ENCODE results near the gene WDR1.

The WDR1 gene

DNA sequence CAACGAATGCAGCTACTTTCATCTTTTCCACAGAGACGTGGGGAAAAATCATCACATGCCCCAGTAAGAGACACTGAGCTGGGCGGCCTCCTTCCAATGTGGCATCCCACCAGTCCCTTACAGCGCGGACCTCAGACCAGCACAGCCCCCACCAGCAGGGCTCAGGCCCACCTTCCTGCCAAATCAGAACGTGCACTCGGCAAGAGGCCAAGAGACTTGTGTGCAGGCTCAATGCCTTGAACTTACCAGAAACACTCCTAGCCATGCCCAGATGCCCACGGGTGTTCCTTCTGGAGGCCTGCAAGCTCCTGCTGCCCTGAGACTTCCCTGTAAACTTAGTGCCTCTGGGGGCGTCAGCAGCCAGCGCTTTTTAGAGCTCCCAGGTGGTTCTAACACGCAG, 31.2 kb downstream of the WDR1 start:
- no peak for DNase-seq (ENCODE audit: low read depth)

DNA sequence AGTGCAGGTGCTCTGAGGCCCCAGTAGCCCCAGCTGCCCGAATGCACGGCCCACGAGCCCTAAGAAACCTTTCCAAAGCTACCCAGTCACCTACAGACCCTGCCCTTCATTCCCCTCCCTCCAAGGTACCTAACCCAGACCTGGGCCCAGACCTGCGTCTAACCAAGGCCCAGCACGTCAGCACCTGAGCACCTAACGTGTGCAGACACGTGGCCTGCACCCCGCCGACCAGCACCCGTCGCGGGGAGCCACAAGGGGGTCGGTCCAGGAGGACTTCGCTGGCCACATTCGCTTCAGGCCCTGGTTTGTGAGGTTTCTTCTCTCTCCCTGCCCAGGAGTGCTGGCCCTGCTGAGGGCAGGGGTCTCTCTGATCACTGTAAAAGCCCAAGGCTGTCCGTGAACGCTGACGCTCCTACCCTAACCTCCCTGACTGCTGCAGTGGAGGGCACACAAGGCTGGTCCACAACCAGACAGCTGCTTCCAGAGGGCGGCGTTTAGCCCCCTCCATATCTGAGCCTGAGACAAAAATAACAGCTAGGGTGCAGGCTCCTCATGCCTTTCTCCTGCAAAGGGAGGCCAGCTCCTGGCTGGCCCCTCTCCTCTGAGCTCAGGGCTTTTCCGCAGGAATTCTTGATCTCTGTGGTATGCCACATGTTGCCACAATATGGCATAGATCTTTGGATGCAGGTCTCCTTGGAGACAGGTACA, 31.8 kb downstream of the WDR1 start:
- DNase-seq (ENCODE audit: low read depth), result no peak

DNA sequence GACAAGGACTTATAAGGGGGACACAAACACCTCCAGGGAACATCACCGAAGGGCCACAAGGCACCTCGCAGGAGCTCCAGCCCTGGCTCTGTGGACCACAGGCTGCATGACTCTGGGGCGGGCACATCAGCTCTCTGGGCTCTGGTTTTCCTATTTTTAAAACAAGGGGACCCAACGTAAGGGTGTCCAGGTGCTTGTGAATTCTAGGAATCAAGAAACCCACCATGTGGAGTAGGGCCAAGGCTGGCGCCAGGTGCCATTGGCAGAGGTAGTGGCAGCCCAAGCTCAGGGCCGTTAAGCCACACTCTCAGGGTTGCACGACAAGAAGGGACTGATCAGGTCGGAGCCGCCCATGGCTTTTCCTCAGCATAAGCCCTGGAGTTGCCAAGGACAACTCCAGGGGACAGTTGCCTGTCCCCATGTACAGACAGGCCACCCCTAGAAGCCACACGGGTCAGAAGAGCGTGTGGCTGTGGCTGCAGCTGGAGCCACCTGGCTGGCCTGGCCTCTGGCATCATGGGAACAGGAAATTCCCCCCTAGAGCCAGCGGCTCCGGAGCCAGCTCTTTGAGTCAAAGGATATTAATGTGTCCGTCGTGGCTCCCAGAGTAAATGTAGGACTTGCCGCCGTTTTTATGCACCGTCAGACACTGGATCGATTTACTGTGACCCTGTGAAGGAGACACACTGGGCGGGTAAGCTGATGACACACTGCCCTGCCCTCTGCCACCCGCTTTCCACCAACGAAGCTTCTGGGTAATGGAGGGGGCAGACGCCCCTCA, 32.5 kb downstream of the WDR1 start:
- no peak for DNase-seq (ENCODE audit: low read depth)

DNA sequence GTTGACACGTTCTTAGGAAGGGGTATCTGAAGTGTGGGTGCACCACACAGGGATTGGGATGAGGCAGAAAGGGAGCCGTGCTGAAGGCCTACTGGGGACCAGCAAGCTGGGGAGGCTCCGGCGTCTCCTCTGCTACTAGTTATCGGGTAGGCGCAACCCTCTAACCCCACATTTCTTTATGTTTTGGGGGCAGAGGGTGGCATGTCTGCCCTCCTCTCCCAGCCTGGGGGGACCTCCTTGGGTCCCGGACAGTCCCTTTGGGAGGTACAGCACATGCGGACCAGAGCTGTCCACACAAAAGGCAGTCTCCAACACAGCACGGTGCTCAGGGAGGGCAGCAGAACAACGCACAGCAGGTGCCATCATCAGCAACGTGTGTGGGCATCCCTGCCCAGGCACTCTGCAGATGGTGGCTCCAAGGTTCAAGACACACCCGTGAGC, 33.2 kb downstream of the WDR1 start:
- no peak for DNase-seq (ENCODE audit: low read depth)

DNA sequence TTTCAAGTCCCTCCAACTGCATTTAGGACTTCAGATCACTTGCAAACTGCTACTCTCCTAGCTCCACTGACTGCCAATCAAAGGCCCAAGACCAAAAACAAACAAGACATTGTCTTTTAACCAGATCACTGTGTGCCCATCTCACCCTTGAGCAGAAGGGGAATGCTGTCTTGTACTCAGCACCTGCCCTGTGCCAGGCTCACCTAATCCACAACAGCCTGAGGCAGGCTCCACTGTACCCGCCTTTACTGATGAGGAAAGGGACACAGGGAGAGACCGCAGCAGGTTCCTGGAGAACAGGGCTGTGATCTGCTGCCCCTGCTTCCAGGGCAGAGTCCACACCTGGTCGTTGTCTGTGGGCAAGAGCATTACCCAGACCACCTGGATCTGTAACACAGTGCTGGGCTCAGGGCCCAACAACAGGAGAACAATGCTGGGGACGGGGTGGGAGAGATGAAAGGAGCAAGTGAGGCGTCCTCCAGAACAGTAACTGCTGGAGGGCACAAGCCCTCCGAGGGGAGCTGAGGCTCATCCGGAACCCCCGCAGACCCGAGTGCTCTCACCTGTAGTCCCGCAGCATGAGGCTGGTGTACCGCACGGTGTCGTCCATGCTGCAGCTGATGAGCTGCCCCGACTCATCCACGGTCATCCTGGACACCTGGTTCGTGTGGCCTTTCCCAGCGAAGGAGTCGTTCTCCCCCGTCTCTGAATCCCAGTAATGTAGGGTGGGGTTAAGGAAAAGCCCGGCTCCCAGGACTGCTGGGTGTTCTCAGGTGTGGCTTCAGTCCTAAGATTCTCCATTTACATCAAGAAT, 33.9 kb downstream of the WDR1 start:
- no peak for DNase-seq (ENCODE audit: low read depth)

DNA sequence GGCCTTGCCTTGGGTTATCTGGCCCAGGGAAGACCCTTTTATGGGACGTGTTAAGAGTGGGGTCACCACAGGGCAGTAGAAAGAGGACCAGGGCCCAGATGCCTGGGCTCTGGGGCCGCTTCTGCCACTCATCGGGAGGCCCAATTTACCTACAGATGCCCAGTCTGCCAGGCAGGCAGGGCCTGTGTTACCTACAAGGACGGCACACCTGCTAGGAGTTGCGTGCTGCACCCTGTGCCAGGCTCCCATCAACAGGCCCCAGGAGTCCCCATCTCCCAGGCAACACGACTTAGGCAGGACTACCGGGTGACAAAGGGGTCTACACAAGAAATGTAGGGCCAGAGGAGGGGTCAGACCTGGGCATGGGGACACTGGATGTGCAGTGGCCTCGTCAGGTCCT, 34.6 kb downstream of the WDR1 start:
- DNase-seq (ENCODE audit: low read depth), result no peak

DNA sequence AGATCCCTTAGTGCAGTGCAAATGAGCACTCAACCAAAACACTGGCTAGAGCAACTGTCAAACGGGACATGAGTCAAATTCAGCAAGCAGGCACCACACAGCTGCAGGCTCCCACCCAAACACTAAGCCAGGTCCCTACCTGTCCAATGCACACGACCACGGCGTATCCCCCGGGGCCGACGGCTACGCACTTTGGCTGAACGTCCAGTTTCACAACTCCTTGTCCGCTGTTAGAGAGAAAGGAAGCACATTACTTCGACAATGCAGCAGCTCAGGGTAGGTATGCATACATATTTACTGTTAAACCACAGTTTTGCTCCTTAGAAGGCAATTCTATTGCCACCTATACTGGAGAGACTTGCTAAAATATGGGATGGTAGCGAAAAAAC, 35.4 kb downstream of the WDR1 start:
- DNase-seq (ENCODE audit: low read depth), result no peak

DNA sequence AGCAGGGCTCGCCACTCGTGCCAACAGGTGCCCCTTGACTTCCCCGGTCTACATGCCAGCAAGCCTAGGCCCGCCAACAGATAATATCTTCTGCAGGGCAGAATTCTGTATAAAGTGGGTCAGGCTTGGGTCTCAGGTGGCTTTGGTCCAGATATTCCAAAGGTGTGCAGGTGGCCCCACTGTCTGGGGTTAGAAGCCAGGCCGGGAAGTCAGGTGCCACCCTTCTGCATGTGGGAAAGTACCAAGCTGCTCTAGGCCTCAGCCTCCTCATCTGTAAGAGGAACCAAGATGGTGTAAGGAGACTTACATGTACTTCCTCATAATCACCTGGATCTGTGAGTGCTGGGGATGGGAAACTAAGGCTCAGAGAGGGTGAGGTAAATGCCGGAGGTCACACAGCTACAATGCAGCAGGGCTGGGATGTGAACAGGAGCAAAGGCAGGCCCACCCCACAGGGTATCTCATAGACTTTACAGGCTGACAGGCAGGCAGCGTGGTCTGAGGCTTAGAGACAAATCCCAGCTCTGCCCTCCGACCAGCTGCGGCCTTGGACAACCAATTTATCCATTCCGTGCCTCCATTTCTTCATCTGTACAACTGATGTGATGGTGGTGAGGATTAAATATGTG, 35.9 kb downstream of the WDR1 start:
- no peak for DNase-seq (ENCODE audit: low read depth)

DNA sequence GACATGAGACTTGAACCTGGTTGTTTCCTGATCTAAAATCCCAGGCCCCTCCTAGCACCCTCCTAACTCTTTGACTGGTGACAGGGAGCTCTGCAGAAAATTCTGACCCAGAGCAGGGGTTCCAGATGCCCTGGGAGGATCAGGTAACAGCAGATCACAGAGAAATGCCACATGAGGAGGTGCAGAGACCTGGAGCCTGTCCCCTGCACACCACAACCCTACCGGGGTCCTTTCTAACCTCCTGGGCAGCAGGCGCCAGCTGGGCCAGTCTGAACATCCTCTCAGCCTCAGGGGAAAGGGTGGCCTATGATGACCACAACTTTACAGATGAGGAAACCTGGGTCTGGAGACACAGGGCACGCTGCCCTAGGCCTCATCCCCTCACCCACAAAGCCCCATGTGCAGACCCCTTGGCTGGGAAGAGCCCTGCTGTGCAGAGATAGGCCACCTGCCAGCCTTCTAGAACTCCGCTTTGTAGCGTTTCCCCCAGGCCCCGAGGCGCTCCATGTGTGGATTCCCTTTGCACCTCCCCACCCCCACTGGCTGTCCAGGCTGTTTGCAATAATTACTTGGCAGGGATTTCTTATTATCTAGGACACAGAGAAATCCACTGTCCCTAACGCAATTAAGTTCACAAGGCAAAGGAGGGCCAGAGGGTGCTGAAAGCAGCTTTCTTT, 36.5 kb downstream of the WDR1 start:
- no peak for DNase-seq (ENCODE audit: low read depth)

DNA sequence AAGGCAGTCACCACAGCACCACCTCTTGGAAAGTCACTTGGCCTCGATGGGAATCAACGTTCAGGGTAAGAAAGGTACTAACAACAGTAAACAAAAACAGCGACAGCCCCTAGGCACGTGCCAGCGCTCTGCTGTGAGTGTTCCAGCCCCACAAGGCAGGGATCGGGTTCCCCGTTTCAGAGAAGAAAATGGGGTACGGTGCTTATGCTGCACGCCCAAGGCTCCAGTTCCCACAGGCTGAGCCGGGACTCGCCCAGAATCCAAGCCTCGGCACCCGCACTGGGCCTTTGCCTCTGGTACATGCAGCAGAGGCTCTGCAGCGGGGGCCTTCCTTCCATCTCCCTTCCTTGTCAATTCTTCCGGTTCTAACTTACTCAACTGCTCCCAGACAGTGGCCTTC, 37.3 kb downstream of the WDR1 start:
- no peak for DNase-seq (ENCODE audit: low read depth)

DNA sequence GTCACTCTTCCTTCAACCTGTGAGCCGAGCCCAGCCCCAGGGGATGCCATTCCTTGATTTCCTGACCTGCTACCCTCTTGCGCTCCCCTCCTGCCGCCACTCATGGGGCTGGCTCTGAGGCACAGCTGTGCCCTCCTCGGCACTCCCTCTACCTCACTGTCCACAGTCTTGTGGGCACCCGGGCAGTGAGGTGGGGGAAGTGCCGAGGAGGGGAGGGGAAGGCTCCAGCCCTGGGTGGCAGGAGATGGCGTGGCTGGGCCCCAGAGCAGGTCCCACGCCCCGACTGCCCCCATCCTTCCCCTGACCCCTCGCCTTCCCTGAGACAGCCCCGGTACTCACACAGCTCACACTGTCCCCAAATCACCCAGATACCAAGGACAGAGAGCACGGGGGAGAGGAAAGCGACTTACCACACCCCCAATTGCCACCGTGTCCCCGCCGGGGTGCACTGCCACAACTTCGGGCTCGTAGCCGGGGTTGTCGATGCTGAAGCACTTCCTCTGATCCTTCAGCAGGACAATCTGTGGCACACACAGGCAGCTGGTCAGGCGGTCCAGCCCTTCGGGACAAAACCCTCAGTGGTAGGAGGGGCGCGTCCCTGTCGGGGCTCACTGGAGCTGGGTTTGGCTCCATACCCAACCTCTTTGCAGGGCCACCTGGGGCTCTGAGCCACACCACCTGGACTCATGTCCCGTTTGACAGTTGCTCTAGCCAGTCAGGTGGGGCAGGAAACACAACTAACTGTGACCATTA, 37.9 kb downstream of the WDR1 start:
- DNase-seq (ENCODE audit: low read depth), result no peak

DNA sequence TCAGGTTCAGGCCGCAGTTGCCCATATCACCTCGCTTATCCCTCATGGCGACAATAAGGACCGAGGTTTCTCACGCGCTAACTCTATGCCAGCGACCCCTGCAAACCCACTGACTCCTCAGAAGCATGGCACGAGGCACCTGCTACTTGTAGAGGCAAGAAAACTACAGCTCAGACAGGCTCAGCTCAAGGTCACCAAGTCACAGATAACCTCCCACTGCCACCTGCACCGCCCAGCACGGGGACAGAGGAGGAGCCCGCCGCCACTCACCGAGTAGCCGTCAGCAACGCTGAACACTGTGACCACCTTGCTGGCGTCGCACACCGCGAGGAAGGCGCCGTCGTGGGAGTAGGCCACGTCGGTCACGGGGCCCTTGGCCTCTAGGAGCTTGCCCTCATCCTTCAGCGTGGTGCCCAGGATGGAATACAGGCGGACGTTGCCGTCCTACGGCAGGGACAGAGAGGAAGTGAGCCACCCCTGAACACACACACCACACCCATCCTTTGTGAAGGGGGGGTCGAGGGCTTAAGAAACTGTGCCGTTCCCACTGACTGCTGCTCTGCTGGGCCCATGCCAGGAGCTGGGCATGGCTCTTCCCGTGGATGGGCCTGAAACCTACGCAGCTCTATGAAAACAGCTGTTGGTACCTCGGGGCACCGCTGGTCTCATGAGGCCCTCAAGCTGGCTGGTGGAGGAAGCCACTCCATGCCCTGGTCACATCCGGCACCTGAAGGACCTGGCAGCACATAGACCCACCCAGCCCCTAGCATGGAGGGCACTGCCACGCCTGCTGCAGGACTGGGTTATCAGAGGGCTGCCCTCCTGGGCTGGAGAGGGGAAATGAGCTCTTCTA, 38.9 kb downstream of the WDR1 start:
- DNase-seq (ENCODE audit: low read depth), result no peak

DNA sequence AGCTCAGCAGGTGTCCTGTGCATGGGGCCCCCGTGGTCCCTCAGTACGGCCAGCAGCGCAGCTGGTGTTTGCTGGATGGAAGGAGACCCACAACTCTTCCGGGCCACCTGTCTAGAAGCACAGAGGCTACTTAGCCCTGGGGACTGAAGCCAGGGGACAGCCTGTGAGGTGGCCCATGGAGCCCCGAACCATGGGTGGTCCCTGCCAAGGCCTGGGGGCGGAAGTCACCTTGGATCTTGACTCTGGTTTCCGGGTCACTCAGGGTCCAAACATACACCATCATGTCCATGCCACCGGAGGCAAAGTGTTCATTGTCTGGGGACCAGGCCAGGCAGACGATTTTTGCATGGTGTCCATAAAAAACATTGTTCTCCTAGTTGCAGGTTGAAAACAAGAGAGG, 39.5 kb downstream of the WDR1 start:
- DNase-seq (ENCODE audit: low read depth), result no peak

DNA sequence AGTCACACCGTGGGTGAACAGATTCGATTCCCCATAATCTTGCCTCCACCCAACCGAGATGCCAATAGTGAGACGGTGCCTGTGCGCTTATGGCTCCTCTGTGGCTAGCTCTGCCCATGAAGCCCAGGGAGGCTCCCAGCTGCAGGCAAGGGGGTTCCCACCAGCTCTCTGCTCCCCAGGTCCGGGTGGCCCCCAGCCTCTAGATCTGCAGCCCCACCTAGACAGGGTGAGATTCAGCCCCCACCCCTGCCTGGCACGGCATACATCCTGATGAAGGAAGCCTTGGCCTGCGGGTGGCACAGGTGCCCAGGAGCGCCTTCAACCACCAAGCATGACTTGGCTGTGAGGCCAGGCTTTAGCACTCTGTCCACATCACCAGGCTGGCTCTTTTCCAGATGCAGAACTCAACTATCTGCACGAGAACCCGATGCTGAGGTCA, 40.6 kb downstream of the WDR1 start:
- DNase-seq (ENCODE audit: low read depth), result no peak

DNA sequence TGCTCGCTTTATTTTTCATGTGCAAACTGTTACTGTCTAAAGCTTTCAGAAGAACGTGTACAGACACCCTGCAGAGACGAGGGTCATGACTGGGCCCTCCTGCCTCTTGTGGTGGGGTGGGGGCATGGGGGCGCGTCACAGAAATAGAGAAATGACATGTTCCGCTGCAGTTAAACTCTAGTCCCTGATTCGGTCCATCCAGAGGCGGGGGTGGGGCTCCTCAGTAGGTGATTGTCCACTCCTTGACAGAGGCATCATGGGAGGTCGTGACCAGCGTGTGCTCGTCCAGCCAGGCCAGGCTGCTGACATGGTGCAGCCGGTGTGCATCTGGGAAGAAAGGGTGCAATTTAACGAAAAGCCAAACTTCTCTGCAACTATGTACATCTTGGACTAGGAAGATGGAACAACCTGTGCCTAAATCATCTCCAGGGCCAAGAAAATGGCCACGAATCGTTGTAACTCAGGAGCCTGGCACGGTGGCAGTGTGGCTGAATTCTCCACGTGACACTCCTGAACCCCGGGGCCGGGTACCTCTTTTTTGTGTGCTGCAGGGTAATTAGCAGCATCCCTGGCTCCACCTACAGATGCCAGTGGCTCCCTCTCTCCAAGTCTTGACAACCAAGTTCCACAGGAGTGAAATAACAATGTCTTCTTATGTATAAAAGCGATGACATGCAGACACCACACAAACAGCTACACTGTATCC, 41.3 kb downstream of the WDR1 start:
- DNase-seq (ENCODE audit: low read depth), result no peak

DNA sequence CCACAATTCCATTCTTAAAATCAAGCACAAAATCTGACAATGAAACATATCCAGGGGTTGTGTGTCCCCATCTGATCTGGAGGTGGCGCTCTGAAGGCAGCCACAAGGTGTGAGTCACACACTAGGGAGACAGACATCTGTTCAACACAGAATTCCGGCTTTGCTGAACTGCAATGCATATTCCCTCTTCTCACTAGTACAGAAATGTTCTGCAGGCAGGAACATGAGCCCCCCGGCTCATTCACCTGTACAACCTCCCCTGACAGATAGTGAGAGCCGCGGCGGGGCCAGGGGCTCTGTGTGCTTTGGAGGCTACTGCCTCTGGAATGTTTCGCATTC, 41.9 kb downstream of the WDR1 start:
- no peak for DNase-seq (ENCODE audit: low read depth)

DNA sequence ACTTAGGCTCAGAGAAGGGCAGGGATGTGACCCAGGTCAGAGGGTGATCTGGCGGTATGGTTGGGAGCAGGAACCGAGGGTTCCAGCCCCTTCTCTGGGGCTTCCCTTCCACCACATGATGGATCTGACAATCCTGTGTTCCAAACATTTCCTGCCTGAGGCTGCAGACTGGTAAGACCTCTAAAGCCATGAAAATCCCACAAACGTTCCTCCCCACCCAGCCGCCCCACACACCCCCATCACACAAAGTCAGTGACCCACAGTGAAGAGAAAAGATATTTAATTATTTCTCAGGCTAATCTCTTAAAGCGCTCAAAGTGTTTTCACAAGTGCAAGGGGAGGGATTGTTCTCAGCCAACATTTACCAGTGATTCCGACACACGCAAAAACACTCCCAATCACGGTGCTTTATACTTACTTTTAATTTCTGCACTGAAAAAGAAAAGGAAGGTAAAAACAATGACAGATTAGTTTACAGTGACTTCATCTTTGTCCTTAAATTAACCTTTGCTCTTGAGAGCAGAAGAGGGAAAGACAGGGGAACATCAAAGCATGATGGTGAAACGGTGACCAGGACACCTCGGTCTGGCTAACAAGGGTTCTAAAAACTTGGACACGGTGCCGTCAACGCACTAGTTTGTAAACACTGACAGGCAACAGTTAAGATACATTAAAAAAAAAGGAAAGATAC, 42.4 kb downstream of the WDR1 start:
- DNase-seq (ENCODE audit: low read depth), result no peak

DNA sequence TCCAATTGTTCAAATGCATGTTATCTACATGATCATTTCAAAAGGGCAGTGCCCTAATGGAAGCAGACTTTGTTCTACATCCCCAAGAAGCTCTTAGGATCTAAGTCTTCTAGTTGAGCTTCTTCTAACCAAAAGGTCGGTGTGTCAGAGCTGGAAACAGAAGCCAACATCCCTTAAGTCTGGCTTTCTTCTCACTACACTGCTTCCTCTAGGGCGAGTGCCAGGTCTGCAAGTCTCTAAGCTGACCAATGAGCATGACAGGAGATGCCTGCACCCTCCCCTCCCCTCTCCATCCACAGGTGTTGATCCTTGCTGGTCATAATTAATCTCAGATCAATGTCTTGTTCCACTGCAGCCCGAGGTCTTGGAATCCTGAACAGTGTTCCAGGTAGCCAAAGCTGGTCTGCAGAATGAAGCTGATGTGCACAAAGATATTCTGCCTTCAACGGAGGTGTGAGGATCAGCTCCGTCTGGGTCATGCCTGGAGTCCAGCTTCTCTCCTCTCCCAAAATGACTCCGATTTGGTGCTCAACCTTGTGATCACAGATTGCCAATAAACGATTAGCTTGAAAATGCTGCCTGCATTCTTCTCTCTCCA, 44.1 kb downstream of the WDR1 start:
- no peak for DNase-seq (ENCODE audit: low read depth)
